GM18520 (cell line): ENCODE data around the gene SIL1.
"Not testable (repeated sequence)": the region's sequence is repeated elsewhere in the genome, so short reads cannot be mapped to it uniquely, and the experiment has no call there.

ENCODE experiments used
- ATAC-seq: cut with Tn5 transposase; IDR thresholded peaks from one replicate; pipeline ENCODE4 v1.9.1; 2021; ENCODE audit not compliant: unreplicated experiment

SIL1 gene

DNA sequence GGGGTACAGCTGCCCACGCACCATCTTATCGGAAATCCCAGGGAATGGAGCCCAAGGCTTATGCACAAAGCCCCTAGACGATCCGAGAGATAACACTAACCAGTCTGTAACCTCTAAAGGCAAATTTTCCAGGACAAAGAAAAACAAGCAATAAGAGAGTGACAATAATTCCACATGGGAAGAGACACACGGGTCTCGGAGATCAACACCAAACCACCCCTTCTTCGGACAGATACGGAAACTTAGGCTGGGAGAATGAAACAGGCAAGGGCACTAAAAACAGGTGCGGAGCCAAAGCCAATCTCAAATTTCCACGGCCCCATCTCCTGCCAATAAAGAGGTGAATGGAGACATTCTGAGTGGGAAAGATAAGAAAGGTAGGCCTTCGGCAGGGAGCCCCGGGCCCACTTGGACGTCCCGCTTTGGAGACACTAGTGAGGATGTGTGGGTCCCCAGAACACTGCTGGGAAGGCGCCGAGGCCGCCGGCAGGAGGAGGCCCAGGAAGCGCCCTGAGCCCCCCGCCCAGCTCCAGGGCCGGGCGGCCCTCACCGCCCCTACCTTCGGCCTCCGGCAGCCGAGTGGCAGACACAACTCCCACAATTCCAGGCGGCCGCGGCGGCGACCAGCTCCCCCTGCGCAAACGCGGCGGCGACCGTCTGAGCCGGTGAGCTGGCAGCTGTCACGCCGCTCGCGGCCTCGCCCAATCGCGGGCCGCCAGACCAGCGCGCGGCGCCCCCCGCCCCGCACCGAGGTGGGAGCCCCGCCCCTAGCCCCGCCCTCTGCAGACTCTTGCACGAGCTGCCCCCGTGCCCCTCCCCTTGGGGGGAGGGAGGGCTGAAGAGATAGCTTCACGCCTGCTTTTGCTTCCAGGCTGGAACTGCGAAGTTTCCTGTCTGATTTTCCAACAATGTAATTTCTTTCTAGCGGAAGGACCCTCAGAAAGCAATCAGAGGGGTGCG, at the start of gene SIL1:
SIL1 (minus strand) TSS at position 659 of the 960 bp plus-strand sequence. CDS start 70,525 bp downstream, outside the sequence.
- peak; percentile 96 for ATAC-seq

DNA sequence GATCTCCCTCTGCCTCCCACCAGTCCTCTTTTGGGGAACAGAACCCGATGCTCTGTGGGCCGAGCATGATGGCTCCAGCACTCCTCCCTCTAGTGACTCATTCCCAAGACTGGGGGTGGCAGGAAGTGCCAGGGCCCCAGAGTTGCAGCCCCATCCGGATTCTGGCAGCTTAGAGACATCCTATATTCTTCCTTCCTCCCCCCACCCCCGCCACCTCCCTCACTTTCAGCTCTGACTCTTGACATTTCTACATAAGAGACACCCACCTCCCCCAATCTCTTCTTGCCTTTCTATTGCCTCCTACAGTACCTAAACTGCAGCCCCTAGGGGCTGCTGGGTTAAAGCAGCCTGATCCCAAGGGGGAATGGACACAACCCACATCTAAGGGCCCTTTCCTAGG, 48.2 kb upstream of the SIL1 start:
- no peak for ATAC-seq

DNA sequence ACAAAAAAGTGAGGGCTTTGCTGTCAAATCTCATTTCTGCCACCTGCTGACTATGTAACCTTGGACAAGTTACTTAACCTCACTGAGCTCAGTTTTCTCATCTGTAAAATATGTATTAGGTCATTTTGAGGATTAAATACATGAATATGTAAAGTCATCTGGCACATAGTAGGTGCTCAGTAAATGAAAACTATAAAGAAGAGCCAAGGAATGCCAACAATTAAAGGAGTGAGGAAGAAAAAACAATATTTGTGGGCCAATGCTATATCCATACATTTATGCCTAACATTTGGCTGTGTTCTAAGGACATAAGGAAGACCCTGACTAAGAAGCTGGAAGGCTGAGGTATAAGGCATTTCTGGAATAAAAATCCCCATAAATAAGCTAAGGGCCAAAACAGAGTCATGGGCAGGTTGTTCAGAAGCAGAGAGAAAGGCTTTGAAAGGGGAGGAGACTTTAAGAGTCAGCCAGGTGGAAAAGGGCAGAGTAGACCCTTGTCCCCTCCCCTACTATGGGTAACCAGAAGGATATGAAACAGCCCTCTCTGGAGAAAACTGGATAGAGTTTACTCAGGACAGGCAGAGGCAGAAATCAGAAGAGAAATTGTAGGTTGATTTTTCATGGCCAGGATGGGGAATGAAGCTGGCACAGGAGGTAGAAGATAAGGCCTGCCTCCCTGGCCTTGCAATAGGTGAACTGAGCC, 47.6 kb upstream of the SIL1 start:
- ATAC-seq, result no peak

DNA sequence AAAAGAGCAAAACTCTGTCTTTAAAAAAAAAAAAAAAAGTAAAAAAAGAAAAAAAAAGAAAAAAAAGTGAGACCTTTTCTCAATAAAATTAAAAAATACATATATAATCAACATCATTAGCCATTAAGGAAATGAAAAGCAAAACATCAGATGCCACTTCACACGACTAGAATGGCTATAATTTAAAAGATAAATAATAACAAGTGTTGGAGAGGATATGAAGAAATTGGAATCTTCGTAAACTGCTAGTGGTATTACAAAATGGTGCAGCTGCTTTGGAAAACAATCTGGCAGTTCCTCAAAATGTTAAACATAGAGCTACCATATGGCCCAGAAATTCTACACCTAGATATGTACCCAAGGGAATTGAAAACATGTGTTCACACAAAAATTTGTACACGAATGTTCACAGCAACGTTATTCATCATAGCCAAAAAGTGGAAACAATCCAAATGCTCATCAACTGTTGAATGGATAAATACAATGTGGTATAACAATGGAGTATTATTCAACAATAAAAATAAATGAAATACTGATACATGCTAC, 45.3 kb upstream of the SIL1 start:
- ATAC-seq, result no peak

DNA sequence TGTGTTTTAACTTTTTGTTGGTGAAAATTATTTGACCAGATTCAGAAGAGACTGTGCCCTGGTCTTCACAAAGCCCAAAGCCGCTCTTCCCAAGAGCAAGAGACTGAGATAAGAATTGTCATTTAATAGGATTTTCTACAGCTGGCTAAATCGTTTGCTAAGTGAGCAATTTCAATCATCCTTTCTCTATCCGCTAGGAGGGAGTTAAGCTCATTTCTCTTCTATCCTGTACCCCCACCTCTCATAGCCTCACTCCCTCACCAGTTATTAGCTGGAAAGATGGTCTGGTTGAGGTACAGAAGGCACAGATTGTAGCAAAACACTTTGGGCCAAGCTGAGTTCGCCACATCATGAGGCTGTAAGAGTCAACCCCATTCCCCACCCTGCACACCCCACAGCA, 43.0 kb upstream of the SIL1 start:
- no peak for ATAC-seq

DNA sequence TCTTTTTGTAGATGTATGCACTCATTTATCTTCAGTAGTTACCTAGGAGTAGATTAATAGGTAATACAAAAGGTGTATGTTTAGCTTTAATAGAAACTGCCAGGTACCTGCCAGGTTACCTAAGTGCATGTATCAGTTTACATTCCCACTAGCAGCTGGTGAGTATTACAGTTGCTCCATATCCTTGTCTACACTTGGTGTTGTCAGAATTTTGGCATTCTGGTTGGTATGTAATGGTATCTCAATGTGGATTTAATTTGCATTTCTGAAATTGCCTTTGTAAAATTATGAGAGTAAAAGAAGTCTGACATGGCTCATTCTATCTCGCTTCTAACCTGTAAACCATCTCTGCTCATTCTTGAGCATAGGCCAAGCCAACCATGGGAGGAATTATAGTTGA, 38.3 kb upstream of the SIL1 start:
- ATAC-seq, result no peak

DNA sequence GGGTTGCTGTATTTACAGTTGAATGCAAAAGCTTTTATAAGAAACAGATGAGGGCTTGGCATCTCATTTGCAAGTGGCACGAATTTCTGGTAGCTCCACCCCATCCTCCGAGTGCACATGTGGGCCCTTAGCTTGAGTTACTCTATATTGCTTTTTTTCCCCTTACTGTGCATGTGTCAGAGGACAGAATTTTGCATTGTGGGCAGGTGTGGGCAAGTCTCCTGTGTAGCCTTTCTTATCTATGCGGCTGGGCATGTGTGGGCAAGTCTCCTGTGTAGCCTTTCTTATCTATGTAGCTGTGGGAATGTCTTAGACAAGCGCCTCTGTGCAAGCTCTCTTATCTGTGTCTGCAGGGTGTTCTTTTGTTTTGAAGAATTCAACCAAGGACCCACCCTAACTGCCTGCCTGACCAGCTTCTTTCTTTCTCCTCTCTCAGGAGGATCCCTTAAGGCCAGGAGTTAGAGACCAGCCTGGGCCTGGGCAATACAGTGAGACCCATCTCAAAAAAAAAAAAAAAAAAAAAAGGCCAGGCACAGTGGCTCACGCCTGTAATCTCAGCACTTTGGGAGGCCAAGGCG, 34.1 kb upstream of the SIL1 start:
- ATAC-seq, result no peak

DNA sequence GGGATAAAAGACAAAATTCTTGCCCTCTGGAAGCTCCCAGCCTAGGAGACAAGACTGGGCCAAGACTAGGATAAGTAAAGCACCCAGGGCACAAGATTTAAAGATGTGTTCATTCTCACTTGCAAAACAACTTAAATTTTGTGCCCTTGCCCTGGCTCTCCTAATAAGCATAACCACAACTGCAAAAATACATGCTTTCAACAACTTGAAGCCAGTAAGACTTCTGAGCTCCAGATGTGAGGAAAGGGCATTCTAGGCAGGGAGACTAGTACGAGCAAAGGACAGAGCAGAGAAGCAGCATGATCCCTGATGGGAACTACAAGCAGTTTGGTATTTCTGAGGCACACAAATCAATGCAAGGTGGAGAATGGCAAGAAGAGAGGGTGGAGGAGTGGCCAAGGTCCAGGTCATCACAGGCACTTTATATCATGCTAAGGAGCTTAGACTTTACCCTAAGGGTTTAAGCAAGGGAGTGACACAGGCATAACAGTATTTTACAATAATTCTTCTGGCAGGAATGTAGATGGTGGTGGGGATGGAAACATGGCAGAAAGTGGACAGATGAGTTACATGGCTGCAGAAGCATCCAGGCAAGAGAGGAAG, 30.1 kb upstream of the SIL1 start:
- no peak for ATAC-seq

DNA sequence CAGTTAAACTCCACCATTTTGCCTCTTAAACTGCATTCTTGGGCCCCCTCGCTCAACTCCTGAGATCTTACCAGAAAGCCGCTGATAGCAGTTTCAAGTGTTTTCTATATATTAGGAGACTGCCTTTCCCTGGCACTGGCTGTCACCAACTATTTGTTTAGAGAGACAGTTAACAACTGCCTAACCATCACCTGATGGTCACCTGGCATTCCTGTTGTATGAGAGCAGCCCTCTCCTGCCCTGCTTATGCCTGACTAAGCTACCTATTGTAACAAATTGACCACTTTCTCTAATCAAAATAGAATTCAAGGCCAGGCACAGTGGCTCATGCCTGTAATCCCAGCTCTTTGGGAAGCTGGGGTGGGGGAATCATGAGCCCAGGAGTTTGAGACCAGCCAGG, 28.0 kb upstream of the SIL1 start:
- no peak for ATAC-seq

DNA sequence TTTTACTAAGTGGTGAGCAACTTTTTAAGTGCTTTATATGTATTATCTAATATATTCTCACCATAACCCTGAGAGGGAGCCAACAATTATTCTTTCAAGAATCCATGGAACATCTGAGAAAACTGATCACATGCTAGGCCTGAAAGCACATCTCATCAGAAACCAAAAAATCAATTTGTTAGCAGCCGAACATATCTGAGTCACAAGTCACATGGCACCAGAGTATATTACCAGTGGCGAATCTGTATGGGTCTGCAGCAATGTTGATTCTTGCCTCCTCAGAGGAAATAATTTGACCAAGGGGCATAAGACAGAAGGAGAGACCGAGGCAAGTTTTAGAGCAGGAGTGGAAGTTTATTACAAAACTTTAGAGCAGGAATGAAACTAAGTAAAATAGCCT, 25.3 kb upstream of the SIL1 start:
- no peak for ATAC-seq

DNA sequence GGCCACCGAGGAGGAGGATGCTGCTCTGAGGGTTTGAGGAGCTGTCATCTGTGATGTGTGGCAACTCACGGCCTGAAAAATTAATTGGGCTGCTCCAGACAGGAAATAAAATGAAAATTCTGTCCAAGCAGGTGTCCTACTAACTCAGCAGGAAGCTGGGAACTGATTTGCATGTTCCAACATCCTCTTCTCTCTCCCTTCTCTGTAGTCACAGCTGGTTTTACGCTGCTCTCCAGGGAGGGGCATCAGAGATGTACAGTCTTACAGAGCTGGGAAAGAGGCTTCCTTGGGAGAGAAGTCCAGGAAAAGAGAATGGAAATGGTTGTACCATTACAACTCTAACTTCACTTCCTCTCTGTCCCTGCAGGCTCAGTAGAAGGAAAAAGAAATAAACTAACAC, 24.2 kb upstream of the SIL1 start:
- ATAC-seq, result no peak

DNA sequence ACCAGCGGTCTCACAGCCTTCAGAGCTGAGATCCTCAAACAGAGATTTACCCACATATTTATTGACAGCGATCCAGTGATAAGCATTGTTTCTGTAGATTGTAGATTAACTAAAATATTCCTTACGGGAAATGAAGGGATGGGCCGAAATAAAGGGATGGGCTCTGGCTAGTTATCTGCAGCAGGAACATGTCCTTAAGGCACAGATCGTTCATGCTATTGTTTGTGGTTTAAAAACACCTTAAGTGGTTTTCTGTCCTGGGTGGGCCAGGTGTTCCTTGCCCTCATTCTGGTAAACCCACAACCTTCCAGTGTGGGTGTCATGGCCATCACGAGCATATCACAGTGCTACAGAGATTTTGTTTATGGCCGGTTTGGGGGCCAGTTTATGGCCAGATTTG, 19.9 kb upstream of the SIL1 start:
- ATAC-seq, result not testable (repeated sequence)

DNA sequence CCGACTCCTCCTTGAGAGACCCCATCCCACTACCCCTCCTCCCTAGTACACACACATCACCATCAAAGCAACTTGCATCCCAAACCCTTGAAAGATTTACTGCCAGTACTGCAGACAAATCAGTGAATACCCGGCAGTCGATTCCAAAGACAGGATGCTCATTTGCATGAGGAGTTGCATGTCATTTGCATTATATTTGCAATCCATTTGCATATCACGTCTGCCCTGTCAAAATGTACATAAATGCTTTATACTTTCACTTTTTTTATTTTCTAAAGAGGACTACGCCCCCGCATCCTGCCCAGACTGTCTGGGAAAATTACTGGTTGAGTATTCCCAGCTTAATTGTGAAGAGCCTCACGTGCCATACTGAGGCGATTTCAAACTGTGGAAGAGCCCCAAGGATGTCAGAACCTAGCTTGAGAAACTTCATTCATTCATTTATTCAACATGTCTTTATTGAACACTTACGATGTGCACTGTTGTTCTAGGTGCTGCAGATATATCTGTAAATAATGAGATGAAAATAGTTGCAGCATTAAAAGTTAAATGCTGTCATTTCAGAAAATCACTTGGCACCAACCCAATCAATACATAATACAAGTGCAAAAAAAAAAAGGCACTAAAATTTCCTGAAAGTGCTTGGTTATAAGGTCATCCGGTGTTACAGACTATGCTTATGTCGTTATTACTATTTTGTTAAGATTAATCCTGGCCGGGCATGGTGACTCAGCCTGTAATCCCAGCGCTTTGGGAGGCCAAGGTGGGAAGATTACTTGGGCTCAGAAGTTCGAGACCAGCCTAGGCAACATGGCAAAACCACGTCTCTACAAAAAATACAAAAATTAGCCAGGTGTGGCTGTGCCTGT, 17.2 kb upstream of the SIL1 start:
- ATAC-seq, result no peak

DNA sequence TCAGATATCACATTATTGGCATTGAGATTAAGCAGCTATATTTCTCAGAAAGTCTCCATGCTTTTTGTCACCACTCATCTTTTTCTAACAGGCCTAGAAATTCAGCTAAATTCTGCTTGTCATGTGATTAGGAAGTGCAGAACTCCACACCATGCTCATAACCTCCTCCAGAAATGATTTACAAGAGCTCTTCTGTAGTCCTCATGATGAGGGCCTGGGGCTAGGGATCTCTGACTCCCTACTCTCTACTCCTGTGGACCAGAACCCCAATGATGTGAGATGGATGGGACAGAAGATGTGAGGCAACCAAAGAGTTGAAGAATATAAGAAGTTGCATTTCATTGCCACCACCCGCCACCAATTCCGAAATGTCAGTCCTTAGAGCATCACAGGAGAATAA, 16.5 kb upstream of the SIL1 start:
- ATAC-seq, result no peak

DNA sequence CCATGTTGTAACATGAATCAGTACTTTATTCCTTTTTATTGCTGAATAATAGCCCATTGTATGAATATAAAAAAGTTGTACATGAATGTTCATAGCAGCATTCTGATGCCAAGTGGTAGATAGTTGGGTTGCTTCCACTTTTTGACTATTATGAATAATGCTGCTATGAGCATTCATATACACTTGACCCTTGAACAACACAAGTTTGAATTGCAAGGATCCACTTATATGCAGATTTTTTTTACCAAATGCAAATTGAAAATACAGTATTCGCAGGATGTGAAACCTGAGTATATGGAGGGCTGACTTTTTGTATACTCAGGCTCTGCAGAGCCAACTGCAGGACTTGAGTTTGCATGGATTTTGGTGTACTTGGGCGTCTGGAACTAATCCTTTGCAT, 14.7 kb upstream of the SIL1 start:
- no peak for ATAC-seq

DNA sequence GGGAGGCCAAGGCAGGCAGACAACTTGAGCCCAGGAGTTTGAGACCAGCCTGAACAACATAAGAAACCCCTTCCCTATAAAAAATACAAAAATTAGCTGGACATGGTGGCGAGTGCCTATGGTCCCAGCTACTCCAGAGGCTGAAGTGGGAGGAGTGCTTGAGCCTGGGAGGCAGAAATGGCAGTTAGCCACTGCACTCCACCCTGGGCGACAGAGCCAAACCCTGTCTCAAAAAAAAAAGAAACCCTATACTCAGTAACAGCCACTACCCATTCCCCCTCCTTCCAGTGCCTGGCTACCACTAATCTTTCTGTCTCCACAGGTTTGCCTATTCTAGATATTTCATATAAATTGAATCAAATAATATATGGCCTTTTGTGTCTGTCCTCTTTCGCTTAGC, 14.3 kb upstream of the SIL1 start:
- no peak for ATAC-seq

DNA sequence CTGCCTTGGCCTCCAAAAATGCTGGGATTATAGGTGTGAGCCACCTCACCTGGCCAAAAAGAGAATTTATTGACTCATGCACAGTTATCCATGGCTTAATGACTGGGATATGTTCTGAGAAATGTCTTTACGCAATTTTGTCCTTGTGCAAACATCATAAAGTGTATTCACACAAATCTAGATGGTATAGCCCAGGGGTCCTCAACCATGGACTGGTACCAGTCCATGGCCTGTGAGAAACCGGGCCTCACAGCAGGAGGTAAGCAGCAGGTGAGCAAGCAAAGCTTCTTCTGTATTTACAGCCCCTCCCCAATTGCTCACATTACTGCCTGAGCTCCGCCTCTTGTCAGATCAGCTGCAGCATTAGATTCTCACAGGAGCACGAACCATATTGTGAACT, 12.4 kb upstream of the SIL1 start:
- no peak for ATAC-seq

DNA sequence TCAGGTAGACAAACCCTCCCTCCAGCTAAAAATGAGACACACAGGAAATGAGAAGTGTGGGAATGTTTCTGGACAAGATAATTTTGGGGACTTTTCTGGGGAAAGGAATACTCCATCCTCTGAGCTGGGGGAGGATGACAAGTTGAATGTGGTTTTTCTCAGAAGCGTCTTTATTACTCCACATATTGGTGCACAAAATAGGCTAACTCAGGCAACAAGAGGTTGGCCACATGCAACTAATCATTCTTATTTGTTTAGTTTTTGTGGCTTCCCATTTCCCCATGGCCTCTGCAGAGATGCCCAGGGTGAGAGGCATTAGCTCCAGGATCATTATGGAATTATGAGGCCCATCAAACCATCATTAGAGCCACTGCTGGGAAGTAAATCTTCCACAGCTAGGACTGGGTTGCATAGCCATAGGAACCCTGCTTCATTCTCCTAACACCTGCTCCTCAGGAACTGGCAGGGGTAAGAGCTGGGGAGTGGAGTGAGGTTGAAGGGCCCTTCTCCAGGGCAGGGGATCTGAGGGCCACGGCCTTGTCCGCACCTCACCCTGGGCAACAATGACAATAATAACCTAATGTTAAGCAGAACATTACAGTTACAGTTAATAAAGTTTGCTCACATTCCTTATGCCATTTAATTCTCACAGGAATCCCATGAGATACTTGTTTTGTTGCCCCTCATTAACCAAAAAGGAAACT, 9.3 kb upstream of the SIL1 start:
- ATAC-seq, result no peak

DNA sequence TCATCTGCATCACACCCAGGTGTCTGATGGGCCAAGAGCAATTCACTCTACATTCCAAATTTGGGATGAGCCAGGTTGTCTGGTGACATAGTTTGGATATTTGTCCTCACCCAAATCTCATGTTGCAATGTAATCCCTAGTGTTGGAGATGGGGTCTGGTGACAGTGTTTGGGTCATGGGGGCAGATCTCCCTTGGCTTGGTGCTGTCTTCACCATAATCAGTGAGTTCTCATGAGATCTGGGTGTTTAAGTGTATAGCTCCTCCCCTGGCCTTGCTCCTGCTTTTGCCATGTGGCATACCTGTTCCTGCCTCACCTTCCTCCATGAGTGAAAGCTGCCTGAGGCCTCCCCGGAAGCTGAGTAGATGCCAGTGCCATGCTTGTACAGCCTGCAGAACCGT, 7.4 kb upstream of the SIL1 start:
- no peak for ATAC-seq

DNA sequence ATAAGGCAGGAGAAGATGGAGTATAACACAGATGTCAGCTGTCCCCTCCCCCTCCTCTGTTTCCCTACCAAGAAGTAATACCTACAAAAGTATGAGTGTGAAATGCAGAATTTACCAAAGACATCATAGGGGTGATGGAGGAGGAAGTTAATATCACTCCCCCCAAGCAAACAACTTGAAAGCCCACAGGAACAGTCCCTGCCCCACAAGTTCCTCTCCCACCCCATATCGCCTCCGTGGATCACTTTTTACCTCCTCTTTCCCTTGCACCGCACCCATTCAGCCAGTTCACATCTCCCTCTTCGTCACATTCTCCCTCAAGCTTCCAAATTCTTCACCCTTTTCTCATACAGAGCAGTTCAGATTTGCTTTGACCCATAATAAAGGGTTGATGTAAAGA, 7.0 kb upstream of the SIL1 start:
- no peak for ATAC-seq
